SH-SY5Y (cell line): Measurements from ENCODE around the gene PTPRG.

Experiments
- GATA2 ChIP-seq: IDR thresholded peaks from 2 replicates; pipeline ENCODE4 v1.6.1; 2011; ENCODE audit warnings: mild to moderate bottlenecking, low read depth, low read length
- GATA3 ChIP-seq: IDR thresholded peaks from 2 replicates; pipeline ENCODE4 v1.6.1; 2011; ENCODE audit warnings: low read depth, mild to moderate bottlenecking, low read length, moderate library complexity

Gene PTPRG

GRCh38 chr3:61631108-61631769 is 69.9 kb downstream of the PTPRG start:
- TF ChIP-seq GATA2 (no peak), GATA3 (no peak)

- TF ChIP-seq GATA2 (no peak), GATA3 (no peak)
Observed at GRCh38 chr3:61632568-61633175, 71.3 kb downstream of the PTPRG start.

DNA sequence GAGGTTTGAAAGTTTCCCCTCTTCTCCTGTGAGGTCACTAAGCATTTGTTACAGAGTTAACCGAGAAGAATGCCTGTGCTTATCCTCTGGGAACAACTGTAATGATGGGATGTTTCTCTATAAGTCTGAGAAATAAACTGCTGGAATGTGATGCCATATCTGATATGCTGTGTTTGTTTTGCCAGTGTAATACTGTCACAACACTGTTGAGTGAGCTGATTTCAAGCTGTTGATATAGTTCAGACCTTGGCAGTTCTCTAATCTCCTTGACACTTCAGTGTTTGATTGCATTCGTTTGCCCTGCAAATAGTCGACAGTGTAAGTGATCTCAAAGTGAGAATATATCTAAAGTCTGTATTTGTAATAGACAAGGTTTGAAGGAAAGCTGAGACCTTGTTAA is 73.3 kb downstream of the PTPRG start:
- TF ChIP-seq GATA3 = no peak
- no peak for TF ChIP-seq GATA2

DNA sequence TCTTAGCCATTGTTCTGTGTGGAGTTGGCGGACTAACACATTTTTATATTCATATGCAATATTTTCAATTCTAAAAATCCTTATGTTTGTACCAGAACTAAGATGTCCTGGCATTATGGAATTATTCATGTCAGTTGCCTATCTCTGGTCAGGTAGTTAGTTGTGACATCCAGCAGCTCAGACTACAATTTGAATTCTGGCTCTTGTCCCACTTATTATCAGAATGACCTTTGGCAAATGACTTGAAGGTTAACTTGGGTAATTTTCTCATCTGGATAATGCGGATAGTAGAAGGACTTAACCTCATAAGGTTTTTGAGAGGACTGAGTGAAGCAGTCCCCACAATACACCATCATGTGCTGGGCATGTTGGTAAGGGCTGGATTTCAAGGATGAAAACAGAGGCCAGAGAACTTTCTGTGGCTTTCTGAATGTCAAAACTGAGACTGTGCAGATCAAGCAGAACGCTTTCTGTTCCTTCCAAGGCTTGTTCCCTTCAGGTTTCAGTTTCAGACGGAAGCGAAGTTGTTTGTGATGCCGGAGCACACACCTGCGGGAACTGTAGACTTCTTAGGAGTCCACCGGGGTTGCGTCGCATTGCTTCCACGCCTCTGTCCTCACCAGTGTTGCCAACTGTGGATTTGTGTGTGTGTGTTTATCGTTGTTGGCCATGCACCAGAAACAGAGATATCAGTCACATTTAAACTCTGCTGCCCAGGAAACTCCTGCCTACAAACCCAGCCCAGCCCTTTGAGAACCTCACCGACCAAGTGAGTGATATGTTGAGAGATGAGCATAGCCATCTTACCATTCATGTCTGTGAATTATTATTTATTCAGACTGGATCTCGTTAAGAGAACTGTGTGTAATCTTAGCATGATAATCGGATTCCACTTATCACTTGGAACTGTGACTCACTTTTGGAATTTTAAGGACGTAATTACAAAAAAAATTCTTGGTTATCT is 76.0 kb downstream of the PTPRG start:
- no peak for TF ChIP-seq GATA2
- no peak for TF ChIP-seq GATA3

DNA sequence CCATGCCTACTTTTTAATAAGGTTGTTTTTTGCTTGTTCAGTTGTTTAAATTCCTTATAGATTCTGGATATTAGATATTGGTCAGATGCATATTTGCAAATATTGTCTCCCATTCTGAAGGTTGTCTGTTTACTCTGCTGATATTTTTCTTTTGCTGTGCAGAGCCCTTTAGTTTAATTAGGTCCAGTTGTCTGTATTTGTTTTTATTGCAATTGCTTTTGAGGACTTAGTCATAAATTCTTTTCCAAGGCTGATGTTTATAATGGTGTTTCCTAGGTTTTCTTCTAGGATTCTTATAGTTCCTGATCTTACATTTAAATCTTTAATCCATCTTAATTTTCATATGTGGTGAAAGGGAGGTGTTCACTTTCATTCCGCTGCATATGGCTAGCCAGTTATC is 77.4 kb downstream of the PTPRG start:
- TF ChIP-seq GATA3 (no peak), GATA2 (no peak)

DNA sequence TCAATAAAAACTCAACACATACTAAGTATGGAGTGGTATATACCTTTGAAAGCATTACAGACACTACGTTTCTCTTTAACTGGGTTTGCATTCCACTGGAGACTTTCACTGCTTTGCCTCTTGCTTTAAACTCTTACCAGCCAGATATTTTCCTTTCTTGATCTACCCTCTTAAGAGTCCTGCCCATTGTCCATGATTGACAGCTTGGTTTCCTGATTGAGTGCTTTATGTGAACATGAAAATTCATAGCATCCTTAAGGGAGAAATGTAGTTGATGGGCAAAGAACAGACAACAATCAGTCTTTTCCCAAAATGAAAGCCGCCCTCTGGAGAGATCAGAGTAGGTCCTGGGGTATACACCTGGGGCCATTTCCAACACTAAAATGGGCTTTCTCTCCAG is 78.6 kb downstream of the PTPRG start:
- TF ChIP-seq GATA2 (no peak), GATA3 (no peak)

GRCh38 chr3:61645148-61645547 is 83.8 kb downstream of the PTPRG start:
- TF ChIP-seq GATA2 = no peak
- TF ChIP-seq GATA3 = no peak

GRCh38 chr3:61646360-61646759 is 85.0 kb downstream of the PTPRG start:
- no peak for TF ChIP-seq GATA2

DNA sequence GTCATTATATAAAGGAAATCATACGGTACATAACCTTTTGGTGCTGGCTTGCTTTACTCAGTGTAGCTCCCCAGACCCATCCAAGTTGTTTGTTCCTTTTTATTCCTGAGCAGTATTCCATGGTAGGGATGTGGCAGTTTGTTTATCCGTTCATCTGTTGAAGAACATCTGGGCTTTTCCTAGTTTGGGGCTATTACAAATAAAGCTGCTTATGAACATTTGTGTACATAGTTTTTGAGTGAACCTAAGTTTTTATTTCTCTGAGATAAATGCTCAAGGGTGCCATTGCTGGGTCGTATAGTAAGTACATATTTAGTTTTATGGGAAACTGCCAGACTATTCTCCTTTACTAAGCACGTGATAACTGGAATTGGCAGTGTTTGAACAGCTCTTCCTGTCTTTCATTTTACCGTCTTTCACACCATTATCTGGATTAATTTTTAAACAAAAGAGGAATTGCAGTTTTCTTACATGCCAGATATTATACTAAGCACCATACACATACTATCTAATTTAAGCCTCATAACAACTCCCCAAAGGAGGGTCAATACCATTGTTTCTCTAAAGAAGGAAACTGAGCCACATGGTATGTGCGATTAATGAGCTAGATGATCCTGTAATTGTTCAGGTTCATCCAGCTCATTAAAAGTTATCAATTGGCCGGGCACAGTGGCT is 85.6 kb downstream of the PTPRG start:
- TF ChIP-seq GATA3 = no peak
- TF ChIP-seq GATA2 = no peak

- no peak for TF ChIP-seq GATA2
- no peak for TF ChIP-seq GATA3
Observed at GRCh38 chr3:61648481-61648880, 87.1 kb downstream of the PTPRG start.

DNA sequence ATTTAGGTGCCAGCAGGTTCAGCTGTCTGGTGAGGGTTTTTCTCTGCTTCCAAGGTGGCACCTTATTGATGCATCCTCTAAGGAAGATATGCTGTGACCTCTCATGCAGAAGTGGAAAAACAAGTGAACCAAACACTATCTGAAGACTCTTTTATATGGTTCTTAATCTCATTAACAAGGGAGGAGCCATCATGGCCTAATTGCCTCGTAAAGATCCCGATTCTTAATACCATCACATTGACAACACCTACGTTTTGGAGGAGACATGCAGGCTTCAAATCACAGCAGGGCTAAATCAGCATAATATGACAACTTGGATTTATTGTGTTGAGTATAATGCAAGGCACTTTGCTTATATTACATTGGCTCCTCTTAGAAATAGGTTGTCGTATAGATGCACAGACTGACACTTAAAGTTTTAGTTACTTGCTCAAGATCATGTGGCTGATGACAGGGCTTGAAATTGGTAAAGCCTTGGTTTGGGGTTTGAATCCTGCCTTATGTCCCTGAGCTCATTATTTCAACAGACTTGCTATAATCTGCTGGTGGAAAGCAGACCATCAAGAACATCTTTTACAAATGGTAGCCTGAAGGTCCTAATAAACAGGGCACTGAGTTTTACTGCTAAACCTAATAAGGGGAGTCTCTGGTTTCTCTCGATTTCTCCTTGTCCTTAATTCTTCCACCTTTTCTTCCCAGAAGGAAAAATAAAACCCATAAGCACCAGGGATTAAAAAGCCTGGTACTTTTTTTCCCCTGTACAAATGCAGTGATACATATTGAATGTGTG is 88.2 kb downstream of the PTPRG start:
- TF ChIP-seq GATA2 (no peak), GATA3 (no peak)

DNA sequence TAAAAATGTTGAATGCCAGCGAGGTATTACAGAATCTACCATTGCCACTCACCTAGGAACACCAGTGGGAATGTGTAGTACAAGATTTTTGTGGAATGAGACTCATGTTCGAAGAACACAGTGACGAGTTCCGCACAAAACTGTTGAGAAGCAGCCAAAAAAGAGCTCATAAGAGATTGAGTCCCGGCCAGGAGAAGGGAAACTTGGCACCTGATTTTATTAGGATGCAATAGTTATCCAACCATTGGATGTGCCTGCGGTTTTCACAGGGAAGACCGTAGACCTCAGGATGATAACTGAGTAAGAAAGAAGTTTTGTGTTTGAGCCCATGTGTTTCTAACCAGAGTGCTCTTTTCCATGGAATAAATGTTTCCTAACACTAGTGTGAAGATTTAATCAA is 88.9 kb downstream of the PTPRG start:
- TF ChIP-seq GATA2 (no peak), GATA3 (no peak)

DNA sequence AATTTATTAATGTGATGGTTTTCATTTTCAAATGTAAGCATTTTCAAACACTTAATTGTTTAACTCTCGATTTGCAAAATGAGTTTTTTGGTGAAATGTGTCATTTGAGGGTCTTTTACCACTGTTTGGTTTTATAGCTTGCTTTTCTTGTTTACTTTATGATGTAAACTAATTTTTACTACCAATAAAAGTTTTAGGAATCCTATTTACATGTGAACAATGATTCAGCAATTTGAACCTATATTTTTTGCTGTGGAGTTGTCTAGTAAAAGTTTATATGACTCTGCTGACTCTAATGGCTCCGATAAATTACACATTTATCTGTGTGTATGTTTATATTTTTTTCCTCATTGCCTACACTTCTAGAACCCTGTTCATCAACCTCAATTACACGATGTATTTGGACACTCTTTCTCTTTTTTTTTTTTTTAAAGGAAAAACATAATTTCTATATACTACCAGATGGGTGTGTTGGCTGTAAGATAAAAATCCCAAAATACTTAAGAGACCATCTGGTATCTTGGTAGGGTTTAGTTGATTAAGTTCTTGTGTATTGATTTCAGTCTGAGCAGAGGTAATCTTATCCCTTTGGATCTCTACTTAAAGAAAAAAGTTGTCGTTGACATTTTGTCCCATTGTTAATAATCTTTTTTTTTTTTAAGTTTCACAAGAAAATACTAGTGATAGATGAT is 89.5 kb downstream of the PTPRG start:
- TF ChIP-seq GATA3 = no peak
- no peak for TF ChIP-seq GATA2

GRCh38 chr3:61657689-61658088 is 96.3 kb downstream of the PTPRG start:
- TF ChIP-seq GATA2 = no peak
- no peak for TF ChIP-seq GATA3

- TF ChIP-seq GATA3 (no peak), GATA2 (no peak)
Observed at GRCh38 chr3:61662861-61663260, 101.5 kb downstream of the PTPRG start.
